Esophagus muscularis mucosa (tissue), 4 donors: ENCODE data around the gene FOXN1. TPM values are rescaled to one million over a fixed set of nuclear protein-coding genes. Genes with fewer than 3 reads are reported as not detected.

Experiments used
- DNase-seq: peaks from one replicate; pipeline ENCODE4 v3.0.0-alpha.2; 2017; ENCODE audit errors: extremely low spot score
- H3K27ac ChIP-seq, 4 donors: fragments of 200-600 bp; sonication (generic); replicated peaks in 1 of 4; 1 replicate in 3 of 4; 2 replicates in 1 of 4; pipeline ENCODE4 v1.5.1; 2016 to 2019; ENCODE audit warnings: mild to moderate bottlenecking in 1 of 4
- H3K27me3 ChIP-seq, 4 donors: fragments of 200-600 bp; sonication (generic); one replicate each; pipeline versions ENCODE4 v1.5.1 to v1.6.0; 2016 to 2019
- H3K36me3 ChIP-seq, 4 donors: fragments of 200-600 bp; sonication (generic); one replicate each; pipeline ENCODE4 v1.5.1; 2016 to 2019
- H3K4me1 ChIP-seq, 4 donors: fragments of 200-600 bp; sonication (generic); one replicate each; pipeline ENCODE4 v1.5.1; 2016 to 2019
- H3K4me3 ChIP-seq, 4 donors: fragments of 200-600 bp; sonication (generic); 1 replicate in 2 of 4; 2 replicates in 2 of 4; pipeline ENCODE4 v1.5.1; 2016 to 2019; ENCODE audit warnings: mild to moderate bottlenecking in 4 of 4, moderate library complexity in 1 of 4
- H3K9me3 ChIP-seq, 4 donors: fragments of 200-600 bp; sonication (generic); 1 replicate in 3 of 4; 2 replicates in 1 of 4; pipeline ENCODE4 v1.5.1; 2016 to 2019
- CTCF ChIP-seq, 3 experiments: fragments of 200-600 bp in 2 of 3; fragments of 450-650 bp in 1 of 3; sonication (generic) in 2 of 3; IDR thresholded peaks; one replicate each; pipeline ENCODE4 v1.5.1; 2017 to 2019; ENCODE audit warnings: antibody characterized with exemption in 3 of 3, mild to moderate bottlenecking in 2 of 3, moderate library complexity in 1 of 3
- EP300 ChIP-seq: sonication (generic); formaldehyde crosslinking; IDR thresholded peaks from one replicate; pipeline ENCODE4 v1.6.1; 2017; ENCODE audit warnings: antibody characterized with exemption
- POLR2A ChIP-seq: fragments of 450-650 bp; IDR thresholded peaks from one replicate; pipeline ENCODE4 v1.6.1; 2017; ENCODE audit warnings: antibody characterized with exemption, moderate library complexity, mild to moderate bottlenecking, low read depth
- POLR2AphosphoS5 ChIP-seq, 2 donors: sonication (generic); formaldehyde crosslinking; IDR thresholded peaks; one replicate each; pipeline ENCODE4 v1.6.1; 2017; ENCODE audit warnings: antibody characterized with exemption in 2 of 2
- WGBS: methylation state at CpG from one replicate; pipeline ENCODE4 v1.1.5; 2018; 5-methylcytosine and 5-hydroxymethylcytosine counted together
- intact Hi-C: fragments of 100-400 bp; cut with DNase I; formaldehyde crosslinking; loops from one replicate; pipeline ENCODE4 v1.15.1; 2023
- total RNA-seq, 4 donors: library from RNA; depleted of rRNA; stranded (reverse); fragments of >200 nt; gene quantifications; one replicate each; pipeline versions ENCODE4 v1.1.0 to v1.2.1, GENCODE V29; 2016

Gene FOXN1
- total RNA-seq, 4 donors from 2014 or later = not detected

GRCh38 chr17:28523186-28523585 is 17.0 kb downstream of the FOXN1 start:
- no peak overlapping the region for H3K4me3 ChIP-seq
- no peaks in the 10 kb centered on the region for H3K9me3 ChIP-seq
- H3K4me1 ChIP-seq = peaks cover 0 to 7% (median 7%) of the 10 kb centered on the region in 4 donors
- no peak overlapping the region for H3K27ac ChIP-seq
- DNase-seq = no peak
- TF ChIP-seq EP300 = no peak
- no peak for TF ChIP-seq POLR2A
- TF ChIP-seq POLR2AphosphoS5 (IDR thresholded peaks at IDR 0.05) = no peak
- TF ChIP-seq CTCF (IDR thresholded peaks at IDR 0.05) = no peak
- no peaks in the 10 kb centered on the region for H3K36me3 ChIP-seq
- no peaks in the 10 kb centered on the region for H3K27me3 ChIP-seq
- 81% methylated on average over 6 of the region's 6 CpGs for WGBS
- intact Hi-C loops = no loop called here

- intact Hi-C loops = no loop called here
- H3K9me3 ChIP-seq = no peaks in the 10 kb centered on the region
- H3K4me1 ChIP-seq = peaks cover 0 to 7% (median 7%) of the 10 kb centered on the region in 4 donors
- no peak for DNase-seq
- no peak overlapping the region for H3K4me3 ChIP-seq
- no peaks in the 10 kb centered on the region for H3K36me3 ChIP-seq
- TF ChIP-seq POLR2A = no peak
- no peak for TF ChIP-seq EP300
- TF ChIP-seq POLR2AphosphoS5 (IDR thresholded peaks at IDR 0.05) = no peak
- no peak for TF ChIP-seq CTCF (IDR thresholded peaks at IDR 0.05)
- 91% methylated on average over 11 of the region's 15 CpGs for WGBS
- H3K27ac ChIP-seq = no peak overlapping the region
- no peaks in the 10 kb centered on the region for H3K27me3 ChIP-seq
Measured at GRCh38 chr17:28523876-28524275, 17.7 kb downstream of the FOXN1 start.

- intact Hi-C loops = no loop called here
- 85% methylated on average over 11 of the region's 25 CpGs for WGBS
- no peak overlapping the region for H3K4me3 ChIP-seq
- no peak overlapping the region for H3K27ac ChIP-seq
- no peaks in the 10 kb centered on the region for H3K27me3 ChIP-seq
- no peaks in the 10 kb centered on the region for H3K9me3 ChIP-seq
- H3K4me1 ChIP-seq = peaks cover 0 to 7% (median 7%) of the 10 kb centered on the region in 4 donors
- no peaks in the 10 kb centered on the region for H3K36me3 ChIP-seq
- TF ChIP-seq POLR2A (no peak), POLR2AphosphoS5 (IDR thresholded peaks at IDR 0.05) (no peak), EP300 (no peak), CTCF (IDR thresholded peaks at IDR 0.05) (no peak)
- DNase-seq = no peak
Measured at GRCh38 chr17:28524476-28525424, 18.6 kb downstream of the FOXN1 start.

GRCh38 chr17:28526381-28526780 is 20.2 kb downstream of the FOXN1 start:
- no peak for DNase-seq
- Histone ChIP-seq H3K4me3 (no peak overlapping the region), H3K9me3 (no peaks in the 10 kb centered on the region), H3K36me3 (no peaks in the 10 kb centered on the region), H3K4me1 (peaks cover 0 to 7% (median 7%) of the 10 kb centered on the region in 4 donors), H3K27me3 (peaks cover 0 to 9% (median 0%) of the 10 kb centered on the region in 4 donors), H3K27ac (no peak overlapping the region)
- TF ChIP-seq EP300 (no peak), POLR2AphosphoS5 (IDR thresholded peaks at IDR 0.05) (no peak), CTCF (IDR thresholded peaks at IDR 0.05) (no peak), POLR2A (no peak)
- 100% methylated on average over 1 of the region's 8 CpGs for WGBS
- intact Hi-C loops = no loop called here
